ENCODE data around the gene CYP4V2. TPM values are rescaled to one million over a fixed set of nuclear protein-coding genes. Genes with fewer than 3 reads are reported as not detected.

Gene CYP4V2
- total RNA-seq, 1 donor from 2014 or later: 14.1 TPM

- no peaks in the 10 kb centered on the region for H3K36me3 Mint-ChIP-seq (ENCODE audit: unreplicated experiment)
- no peak for DNase-seq (ENCODE audit: extremely low spot score, unreplicated experiment)
- H3K27ac Mint-ChIP-seq (ENCODE audit: unreplicated experiment): no peak overlapping the region
- TF ChIP-seq, protein P1, sequence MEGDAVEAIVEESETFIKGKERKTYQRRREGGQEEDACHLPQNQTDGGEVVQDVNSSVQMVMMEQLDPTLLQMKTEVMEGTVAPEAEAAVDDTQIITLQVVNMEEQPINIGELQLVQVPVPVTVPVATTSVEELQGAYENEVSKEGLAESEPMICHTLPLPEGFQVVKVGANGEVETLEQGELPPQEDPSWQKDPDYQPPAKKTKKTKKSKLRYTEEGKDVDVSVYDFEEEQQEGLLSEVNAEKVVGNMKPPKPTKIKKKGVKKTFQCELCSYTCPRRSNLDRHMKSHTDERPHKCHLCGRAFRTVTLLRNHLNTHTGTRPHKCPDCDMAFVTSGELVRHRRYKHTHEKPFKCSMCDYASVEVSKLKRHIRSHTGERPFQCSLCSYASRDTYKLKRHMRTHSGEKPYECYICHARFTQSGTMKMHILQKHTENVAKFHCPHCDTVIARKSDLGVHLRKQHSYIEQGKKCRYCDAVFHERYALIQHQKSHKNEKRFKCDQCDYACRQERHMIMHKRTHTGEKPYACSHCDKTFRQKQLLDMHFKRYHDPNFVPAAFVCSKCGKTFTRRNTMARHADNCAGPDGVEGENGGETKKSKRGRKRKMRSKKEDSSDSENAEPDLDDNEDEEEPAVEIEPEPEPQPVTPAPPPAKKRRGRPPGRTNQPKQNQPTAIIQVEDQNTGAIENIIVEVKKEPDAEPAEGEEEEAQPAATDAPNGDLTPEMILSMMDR (IDR thresholded peaks at IDR 0.05): no peak
- H3K4me1 Mint-ChIP-seq (ENCODE audit: unreplicated experiment): peaks cover 2% of the 10 kb centered on the region
- H3K9me3 Mint-ChIP-seq (ENCODE audit: unreplicated experiment): peaks cover 9% of the 10 kb centered on the region
- H3K27me3 Mint-ChIP-seq (ENCODE audit: unreplicated experiment): peaks cover 8% of the 10 kb centered on the region
- H3K4me3 Mint-ChIP-seq (ENCODE audit: unreplicated experiment): no peak overlapping the region
Observed at GRCh38 chr4:186248643-186249042, 57.3 kb downstream of the CYP4V2 start.

DNA sequence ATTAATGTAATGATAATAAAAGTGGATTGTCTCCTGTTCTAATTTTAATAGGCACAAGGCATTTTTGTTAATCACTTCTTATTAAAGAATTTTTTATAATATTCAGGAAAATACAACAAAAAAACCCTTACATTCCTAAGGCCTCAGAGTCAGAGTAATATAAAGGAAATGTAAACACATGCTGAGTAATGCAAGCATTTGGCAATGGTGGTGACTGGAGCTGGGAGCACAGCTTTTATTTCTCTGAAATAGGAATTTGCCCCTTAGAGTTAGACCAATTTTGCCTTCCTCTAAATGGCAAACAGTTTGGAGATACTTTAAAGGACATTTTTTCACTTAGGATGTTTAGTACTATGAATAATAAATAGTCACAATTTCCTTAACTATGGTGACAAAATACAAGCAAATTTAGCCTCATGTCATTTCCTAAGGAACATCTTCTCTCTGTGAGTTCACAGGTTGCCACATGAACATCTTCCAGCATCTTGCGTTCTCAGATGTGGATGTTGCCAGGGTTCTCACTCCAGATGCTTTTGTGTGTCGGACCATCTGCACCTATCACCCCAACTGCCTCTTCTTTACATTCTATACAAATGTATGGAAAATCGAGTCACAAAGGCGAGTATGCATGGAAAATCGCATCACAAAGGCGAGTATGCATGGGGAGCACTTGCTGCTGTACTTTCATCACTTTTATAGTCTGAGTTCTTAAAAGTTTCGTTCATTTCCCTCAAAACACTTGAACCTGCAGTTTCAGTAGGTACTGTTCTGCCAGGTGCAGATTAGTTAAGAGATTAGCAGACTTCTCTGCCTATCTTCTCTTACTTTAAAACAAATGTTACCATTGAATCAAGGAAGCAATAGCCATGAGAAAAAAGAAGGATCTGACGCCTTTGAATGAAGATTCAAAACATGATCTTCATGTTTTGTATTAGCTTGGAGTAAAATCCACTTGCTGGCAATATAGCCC, 58.7 kb downstream of the CYP4V2 start:
- H3K27me3 Mint-ChIP-seq (ENCODE audit: unreplicated experiment): peaks cover 16% of the 10 kb centered on the region
- TF ChIP-seq, protein P1 (IDR thresholded peaks at IDR 0.05): no peak
- H3K9me3 Mint-ChIP-seq (ENCODE audit: unreplicated experiment): peaks cover 9% of the 10 kb centered on the region
- H3K36me3 Mint-ChIP-seq (ENCODE audit: unreplicated experiment): no peaks in the 10 kb centered on the region
- H3K27ac Mint-ChIP-seq (ENCODE audit: unreplicated experiment): no peak overlapping the region
- H3K4me3 Mint-ChIP-seq (ENCODE audit: unreplicated experiment): no peak overlapping the region
- peaks cover 2% of the 10 kb centered on the region for H3K4me1 Mint-ChIP-seq (ENCODE audit: unreplicated experiment)
- DNase-seq (ENCODE audit: extremely low spot score, unreplicated experiment): no peak

- peaks cover 2% of the 10 kb centered on the region for H3K4me1 Mint-ChIP-seq (ENCODE audit: unreplicated experiment)
- no peak overlapping the region for H3K27ac Mint-ChIP-seq (ENCODE audit: unreplicated experiment)
- H3K9me3 Mint-ChIP-seq (ENCODE audit: unreplicated experiment): peaks cover 7% of the 10 kb centered on the region
- DNase-seq (ENCODE audit: extremely low spot score, unreplicated experiment): no peak
- H3K27me3 Mint-ChIP-seq (ENCODE audit: unreplicated experiment): peaks cover 19% of the 10 kb centered on the region
- H3K4me3 Mint-ChIP-seq (ENCODE audit: unreplicated experiment): no peak overlapping the region
- H3K36me3 Mint-ChIP-seq (ENCODE audit: unreplicated experiment): no peaks in the 10 kb centered on the region
- TF ChIP-seq, protein P1 (IDR thresholded peaks at IDR 0.05): no peak
Observed at GRCh38 chr4:186250760-186251159, 59.4 kb downstream of the CYP4V2 start.

DNA sequence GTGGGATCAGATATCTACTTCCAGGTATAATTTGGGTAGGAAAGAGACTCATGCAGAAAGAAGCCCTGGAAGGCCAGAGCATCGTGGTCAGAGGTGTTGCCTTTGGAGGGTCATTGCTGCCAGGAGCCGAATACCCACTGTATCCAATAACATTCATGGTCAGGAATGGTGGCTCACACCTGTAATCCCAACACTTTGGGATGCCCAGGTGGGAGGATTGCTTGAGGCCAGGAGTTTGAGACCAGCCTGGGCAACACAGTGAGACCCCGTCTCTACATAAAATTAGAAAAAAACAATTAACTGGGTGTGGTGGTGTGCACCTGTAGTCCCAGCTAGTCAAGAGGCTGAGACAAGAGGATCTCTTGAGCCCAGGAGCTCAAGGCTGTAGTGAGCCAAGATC, 63.8 kb downstream of the CYP4V2 start:
- Mint-ChIP-seq H3K36me3 (ENCODE audit: unreplicated experiment) (peaks cover 1% of the 10 kb centered on the region), H3K9me3 (ENCODE audit: unreplicated experiment) (no peaks in the 10 kb centered on the region), H3K4me3 (ENCODE audit: unreplicated experiment) (no peak overlapping the region), H3K4me1 (ENCODE audit: unreplicated experiment) (peaks cover 2% of the 10 kb centered on the region), H3K27me3 (ENCODE audit: unreplicated experiment) (peaks cover 29% of the 10 kb centered on the region), H3K27ac (ENCODE audit: unreplicated experiment) (no peak overlapping the region)
- DNase-seq (ENCODE audit: extremely low spot score, unreplicated experiment): no peak
- TF ChIP-seq, protein P1 (IDR thresholded peaks at IDR 0.05): no peak

GRCh38 chr4:186258216-186258811, 66.9 kb downstream of the CYP4V2 start:
- Mint-ChIP-seq H3K9me3 (ENCODE audit: unreplicated experiment) (no peaks in the 10 kb centered on the region), H3K4me1 (ENCODE audit: unreplicated experiment) (peaks cover 9% of the 10 kb centered on the region), H3K27ac (ENCODE audit: unreplicated experiment) (no peak overlapping the region), H3K27me3 (ENCODE audit: unreplicated experiment) (peaks cover 22% of the 10 kb centered on the region), H3K4me3 (ENCODE audit: unreplicated experiment) (no peak overlapping the region), H3K36me3 (ENCODE audit: unreplicated experiment) (peaks cover 1% of the 10 kb centered on the region)
- TF ChIP-seq, protein P1 (IDR thresholded peaks at IDR 0.05): no peak
- no peak for DNase-seq (ENCODE audit: extremely low spot score, unreplicated experiment)

All from osteocyte (in vitro differentiated cells).